A549 (cell line): Measurements from ENCODE around the gene AFMID. TPM values are rescaled to one million over a fixed set of nuclear protein-coding genes. Genes with fewer than 3 reads are reported as not detected.

ENCODE experiments used
- ATAC-seq, 2 experiments: fragments of 200-7000 bp in 1 of 2; fragments of >200 bp in 1 of 2; cut with Nextera tagmentation in 1 of 2; cut with Tn5 transposase in 1 of 2; 3 replicates each; pipeline versions ENCODE4 v1.8.0 to v1.9.1; 2018 to 2020; ENCODE audit warnings: mild to moderate bottlenecking in 1 of 2, moderate library complexity in 1 of 2
- CTCF ChIA-PET: fragments of 300-600 bp; sonication (Branson Sonifier 250); formaldehyde crosslinking; extraction: SDS; loops from one replicate; lab custom pipeline; 2021; ENCODE audit warnings: antibody characterized with exemption, inconsistent platforms; lab: Yijun Ruan, JAX
- POLR2A ChIA-PET: fragments of 350-600 bp; formaldehyde crosslinking; extraction: SDS; loops from one replicate; lab custom pipeline; 2021; ENCODE audit warnings: antibody characterized with exemption, inconsistent platforms; lab: Yijun Ruan, JAX
- DNase-seq, 2 experiments: peaks; one replicate each; pipeline versions ENCODE4 v3.0.0 to v3.0.0-alpha.2; 2011 to 2016; ENCODE audit warnings: low read depth in 1 of 2, low spot score in 1 of 2
- FAIRE-seq: peaks from 2 replicates; lab custom pipeline; 2011; peaks lifted over from hg19 to GRCh38; lab: Jason Lieb, UNC
- H3K27ac ChIP-seq, 2 experiments: fragments of >200 bp; sonication (Bioruptor Twin); formaldehyde crosslinking; 3 replicates each; pipeline ENCODE4 v1.5.1; 2016 to 2017
- H3K4me1 ChIP-seq: fragments of >200 bp; sonication (Bioruptor Twin); formaldehyde crosslinking; 3 replicates; pipeline ENCODE4 v1.6.1; 2016
- H3K4me2 ChIP-seq: fragments of >200 bp; sonication (Bioruptor Twin); formaldehyde crosslinking; 3 replicates; pipeline ENCODE4 v1.6.1; 2016
- H3K4me3 ChIP-seq: fragments of >200 bp; sonication (Bioruptor Twin); formaldehyde crosslinking; 3 replicates; pipeline ENCODE4 v1.5.1; 2016
- H3K9me3 ChIP-seq: fragments of >200 bp; sonication (Bioruptor Twin); formaldehyde crosslinking; 3 replicates; pipeline ENCODE4 v1.6.1; 2016
- CBX2 ChIP-seq: fragments of 200-600 bp; sonication (generic); IDR thresholded peaks from 2 replicates; pipeline ENCODE4 v1.6.1; 2016; ENCODE audit warnings: low read depth, mild to moderate bottlenecking, borderline replicate concordance
- EHMT2 ChIP-seq: fragments of 200-600 bp; sonication (generic); IDR thresholded peaks from 2 replicates; pipeline ENCODE4 v1.6.1; 2016; ENCODE audit warnings: antibody characterized with exemption, low read depth, mild to moderate bottlenecking, moderate library complexity
- EP300 ChIP-seq, 2 experiments: fragments of >200 bp; sonication (Bioruptor Twin); formaldehyde crosslinking; IDR thresholded peaks; 2 replicates in 1 of 2; 3 replicates in 1 of 2; pipeline ENCODE4 v1.6.1; 2016 to 2017
- FOXS1 ChIP-seq: fragments of 250-450 bp; sonication (Bioruptor Pico); IDR thresholded peaks from 2 replicates; pipeline ENCODE4 v1.5.0; 2020; ENCODE audit warnings: mild to moderate bottlenecking, moderate library complexity
- HOXA7 ChIP-seq: fragments of 250-450 bp; sonication (Bioruptor Pico); IDR thresholded peaks from 2 replicates; pipeline ENCODE4 v1.5.0; 2020; ENCODE audit warnings: mild to moderate bottlenecking, moderate library complexity
- JUN ChIP-seq, 2 experiments: fragments of >200 bp; sonication (Bioruptor Twin); formaldehyde crosslinking; IDR thresholded peaks; 2 replicates in 1 of 2; 3 replicates in 1 of 2; pipeline ENCODE4 v1.6.1; 2016 to 2017
- JUNB ChIP-seq: fragments of >200 bp; sonication (Bioruptor Twin); formaldehyde crosslinking; IDR thresholded peaks from 2 replicates; pipeline ENCODE4 v1.6.1; 2016
- MAFK ChIP-seq: fragments of 450-650 bp; IDR thresholded peaks from 2 replicates; pipeline ENCODE4 v1.6.1; 2014; ENCODE audit not compliant: partially characterized antibody
- NPAS2 ChIP-seq: fragments of 250-450 bp; sonication (Bioruptor Pico); IDR thresholded peaks from 2 replicates; pipeline ENCODE4 v1.8.0; 2022; ENCODE audit warnings: mild to moderate bottlenecking, moderate library complexity, borderline replicate concordance
- POLR2AphosphoS2 ChIP-seq: conservative IDR thresholded peaks from 2 replicates; pipeline ENCODE4 v1.6.1; 2012; ENCODE audit warnings: low read length, improper control_type of control experiment, inconsistent platforms
- RNF2 ChIP-seq: fragments of 200-600 bp; sonication (generic); IDR thresholded peaks from 2 replicates; pipeline ENCODE4 v1.6.1; 2016; ENCODE audit warnings: low read depth, mild to moderate bottlenecking, antibody characterized with exemption, moderate library complexity, borderline replicate concordance
- SMC3 ChIP-seq: fragments of >200 bp; sonication (Bioruptor Twin); formaldehyde crosslinking; IDR thresholded peaks from 3 replicates; pipeline ENCODE4 v1.6.1; 2018; ENCODE audit warnings: inconsistent platforms
- ZSCAN20 ChIP-seq: fragments of 250-450 bp; sonication (Bioruptor Pico); IDR thresholded peaks from 2 replicates; pipeline ENCODE4 v1.8.0; 2022; ENCODE audit warnings: mild to moderate bottlenecking, moderate library complexity
- WGBS: methylation state at CpG from one replicate; pipeline ENCODE4 v1.1.6; 2017; ENCODE audit errors: missing lambda C conversion rate; 5-methylcytosine and 5-hydroxymethylcytosine counted together
- polyA plus RNA-seq, 4 experiments: library from polyadenylated mRNA; depleted of rRNA in 3 of 4; stranded (reverse); fragments of >200 nt; fragmentation: RNase III in 1 of 4; extraction: RNeasy Plus Mini Kit Qiagen cat#74134 plus additional on column Dnase treatment in 1 of 4; gene quantifications; 2 replicates in 3 of 4; 3 replicates in 1 of 4; pipeline ENCODE4 v1.2.3, GENCODE V29; 2011 to 2017
- TF ChIP-seq, protein P1 (sequence below): fragments of 200-600 bp; sonication (generic); IDR thresholded peaks from 2 replicates; pipeline ENCODE4 v1.6.1; 2016; ENCODE audit warnings: antibody characterized with exemption, mild to moderate bottlenecking, moderate library complexity
- TF ChIP-seq, protein P2 (sequence below): fragments of >200 bp; sonication (Bioruptor Twin); formaldehyde crosslinking; IDR thresholded peaks from 2 replicates; pipeline ENCODE4 v1.6.1; 2016
- TF ChIP-seq, protein P3 (sequence below): IDR thresholded peaks from 2 replicates; pipeline ENCODE4 v1.6.1; 2012; ENCODE audit warnings: low read depth, borderline replicate concordance

The AFMID gene
- polyA plus RNA-seq, 2 of the 4 experiments (the other 2 are of a cell fraction) = 33.4 to 43.4 TPM

DNA sequence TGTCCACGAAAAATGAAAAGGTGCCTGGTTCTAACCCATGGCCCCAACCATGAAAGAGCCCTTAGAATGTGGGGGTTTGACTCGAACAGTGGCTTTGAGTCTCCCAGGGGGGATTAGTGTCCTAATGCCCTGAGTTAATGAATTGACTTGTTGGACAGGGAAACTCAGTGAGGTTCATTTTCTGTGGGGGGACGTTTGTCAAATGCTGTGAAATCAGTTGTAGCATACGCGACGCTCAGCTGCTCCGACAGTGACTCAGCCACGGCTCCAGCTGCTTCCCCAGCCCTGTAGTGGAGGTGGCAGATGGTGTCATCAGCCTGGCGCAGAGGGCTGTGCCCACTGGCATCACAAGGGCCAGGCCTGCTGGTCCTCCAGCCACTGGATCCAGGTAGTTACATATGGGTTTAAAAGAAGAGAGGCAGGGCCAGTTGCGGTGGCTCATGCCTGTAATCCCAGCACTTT, 40.3 kb downstream of the AFMID start:
- FAIRE-seq = no peak

DNA sequence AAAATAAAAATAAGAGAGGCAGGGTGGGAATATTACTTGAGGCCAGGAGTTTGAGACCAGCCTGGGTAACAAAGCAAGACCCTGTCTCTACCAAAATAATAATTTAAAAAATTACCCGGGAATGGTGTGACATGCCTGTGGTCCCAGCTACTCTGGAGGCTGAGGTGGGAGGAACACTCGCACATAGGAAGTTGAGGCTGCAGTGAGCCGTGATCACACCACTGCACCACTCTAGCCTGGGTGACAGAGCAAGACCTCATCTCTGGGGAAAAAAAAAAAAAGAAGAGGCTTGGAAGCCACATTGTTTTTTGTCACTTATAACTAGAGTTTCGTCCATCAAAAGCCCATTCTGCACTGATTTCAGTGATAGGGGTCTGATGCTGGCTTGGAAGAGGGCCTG, 41.0 kb downstream of the AFMID start:
- no peaks in the 10 kb centered on the region; the same call in 2 of the 3 replicates for H3K4me1 ChIP-seq
- no peak overlapping the region for H3K4me2 ChIP-seq
- FAIRE-seq (no peak), DNase-seq (no peak), ATAC-seq (no peak)
- H3K9me3 ChIP-seq = no peaks in the 10 kb centered on the region
- CTCF ChIA-PET = interaction anchor here (0.6 to 17.1 kb wide), 4 partner anchors 10 to 168 kb away, joined by 3 to 150 read pairs (median 6); partner anchors contain the start of gene TK1
- POLR2A ChIA-PET = no interaction called here
- no peak overlapping the region for H3K4me3 ChIP-seq
- WGBS = 74% methylated on average over 4 of the region's 4 CpGs
- no peak overlapping the region for H3K27ac ChIP-seq
- TF ChIP-seq JUN (IDR thresholded peaks at IDR 0.05) = no peak
- TF ChIP-seq, protein P1, sequence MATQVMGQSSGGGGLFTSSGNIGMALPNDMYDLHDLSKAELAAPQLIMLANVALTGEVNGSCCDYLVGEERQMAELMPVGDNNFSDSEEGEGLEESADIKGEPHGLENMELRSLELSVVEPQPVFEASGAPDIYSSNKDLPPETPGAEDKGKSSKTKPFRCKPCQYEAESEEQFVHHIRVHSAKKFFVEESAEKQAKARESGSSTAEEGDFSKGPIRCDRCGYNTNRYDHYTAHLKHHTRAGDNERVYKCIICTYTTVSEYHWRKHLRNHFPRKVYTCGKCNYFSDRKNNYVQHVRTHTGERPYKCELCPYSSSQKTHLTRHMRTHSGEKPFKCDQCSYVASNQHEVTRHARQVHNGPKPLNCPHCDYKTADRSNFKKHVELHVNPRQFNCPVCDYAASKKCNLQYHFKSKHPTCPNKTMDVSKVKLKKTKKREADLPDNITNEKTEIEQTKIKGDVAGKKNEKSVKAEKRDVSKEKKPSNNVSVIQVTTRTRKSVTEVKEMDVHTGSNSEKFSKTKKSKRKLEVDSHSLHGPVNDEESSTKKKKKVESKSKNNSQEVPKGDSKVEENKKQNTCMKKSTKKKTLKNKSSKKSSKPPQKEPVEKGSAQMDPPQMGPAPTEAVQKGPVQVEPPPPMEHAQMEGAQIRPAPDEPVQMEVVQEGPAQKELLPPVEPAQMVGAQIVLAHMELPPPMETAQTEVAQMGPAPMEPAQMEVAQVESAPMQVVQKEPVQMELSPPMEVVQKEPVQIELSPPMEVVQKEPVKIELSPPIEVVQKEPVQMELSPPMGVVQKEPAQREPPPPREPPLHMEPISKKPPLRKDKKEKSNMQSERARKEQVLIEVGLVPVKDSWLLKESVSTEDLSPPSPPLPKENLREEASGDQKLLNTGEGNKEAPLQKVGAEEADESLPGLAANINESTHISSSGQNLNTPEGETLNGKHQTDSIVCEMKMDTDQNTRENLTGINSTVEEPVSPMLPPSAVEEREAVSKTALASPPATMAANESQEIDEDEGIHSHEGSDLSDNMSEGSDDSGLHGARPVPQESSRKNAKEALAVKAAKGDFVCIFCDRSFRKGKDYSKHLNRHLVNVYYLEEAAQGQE = no peak
- TF ChIP-seq, protein P2, sequence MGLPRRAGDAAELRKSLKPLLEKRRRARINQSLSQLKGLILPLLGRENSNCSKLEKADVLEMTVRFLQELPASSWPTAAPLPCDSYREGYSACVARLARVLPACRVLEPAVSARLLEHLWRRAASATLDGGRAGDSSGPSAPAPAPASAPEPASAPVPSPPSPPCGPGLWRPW = no peak
- TF ChIP-seq, protein P3, sequence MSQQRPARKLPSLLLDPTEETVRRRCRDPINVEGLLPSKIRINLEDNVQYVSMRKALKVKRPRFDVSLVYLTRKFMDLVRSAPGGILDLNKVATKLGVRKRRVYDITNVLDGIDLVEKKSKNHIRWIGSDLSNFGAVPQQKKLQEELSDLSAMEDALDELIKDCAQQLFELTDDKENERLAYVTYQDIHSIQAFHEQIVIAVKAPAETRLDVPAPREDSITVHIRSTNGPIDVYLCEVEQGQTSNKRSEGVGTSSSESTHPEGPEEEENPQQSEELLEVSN = no peak
- no peak for TF ChIP-seq HOXA7 (CRISPR knock-in tag)
- TF ChIP-seq NPAS2 (CRISPR knock-in tag) = no peak
- TF ChIP-seq CBX2 = no peak
- TF ChIP-seq MAFK = no peak
- TF ChIP-seq EHMT2 = no peak
- TF ChIP-seq FOXS1 (CRISPR knock-in tag) = no peak

More for the DNA sequence above, 40.3 kb downstream of the AFMID start:
- 69% methylated on average over 10 of the region's 10 CpGs for WGBS
- Histone ChIP-seq H3K9me3 (no peaks in the 10 kb centered on the region), H3K27ac (no peak overlapping the region), H3K4me2 (no peak overlapping the region), H3K4me1 (no peaks in the 10 kb centered on the region; the same call in 2 of the 3 replicates), H3K4me3 (no peak overlapping the region)
- TF ChIP-seq ZSCAN20 (CRISPR knock-in tag) (no peak), EP300 (IDR thresholded peaks at IDR 0.05) (no peak), JUNB (no peak), SMC3 (no peak), POLR2AphosphoS2 (no peak), RNF2 (no peak)
- TF ChIP-seq, protein P1 = no peak
- ChIA-PET POLR2A (no interaction called here), CTCF (interaction anchor here (1.1 to 17.1 kb wide), 5 partner anchors 11 to 143 kb away, joined by 3 to 150 read pairs (median 5); partner anchors contain the start of gene TK1)
- no peak for DNase-seq
- no peak for ATAC-seq
